Activated CD4-positive, alpha-beta T cell treated with anti-CD3 and anti-CD28 coated beads, Interleukin-2, amount 10 ng/mL, durations not matched to agents 24 days and 14 days (primary cell): ENCODE measurements around the gene AOPEP. TPM values are rescaled to one million over a fixed set of nuclear protein-coding genes. Genes with fewer than 3 reads are reported as not detected.
"Not testable (repeated sequence)": the region's sequence is repeated elsewhere in the genome, so short reads cannot be mapped to it uniquely, and the experiment has no call there.

Experiments
- DNase-seq: peaks from one replicate; pipeline ENCODE4 v3.0.0; 2022
- H3K27ac Mint-ChIP-seq: one replicate; pipeline ENCODE4 v1.8.0; 2022; ENCODE audit warnings: mild to moderate bottlenecking, mixed read lengths
- H3K27me3 Mint-ChIP-seq: one replicate; pipeline ENCODE4 v1.8.0; 2022; ENCODE audit warnings: mixed read lengths
- H3K36me3 Mint-ChIP-seq: one replicate; pipeline ENCODE4 v1.8.0; 2022; ENCODE audit warnings: low read depth, mild to moderate bottlenecking, mixed read lengths
- H3K4me1 Mint-ChIP-seq: one replicate; pipeline ENCODE4 v1.8.0; 2021; ENCODE audit warnings: mixed read lengths
- H3K4me3 Mint-ChIP-seq: one replicate; pipeline ENCODE4 v1.8.0; 2022; ENCODE audit warnings: mild to moderate bottlenecking, moderate library complexity, mixed read lengths
- H3K9me3 Mint-ChIP-seq: one replicate; pipeline ENCODE4 v1.8.0; 2021; ENCODE audit warnings: mixed read lengths
- intact Hi-C: fragments of 100-400 bp; cut with micrococcal nuclease; formaldehyde crosslinking; loops from one replicate; pipeline ENCODE4 v1.15.1; 2023
- total RNA-seq: library from RNA; stranded (reverse); gene quantifications from 2 replicates; pipeline ENCODE4 v1.2.3, GENCODE V29; 2022

AOPEP gene
- total RNA-seq, 1 donor from 2014 or later, result 20.7 TPM

- Mint-ChIP-seq H3K27ac (no peak overlapping the region), H3K4me3 (no peak overlapping the region), H3K27me3 (peaks cover 3% of the 10 kb centered on the region), H3K9me3 (no peaks in the 10 kb centered on the region), H3K36me3 (peaks cover 2% of the 10 kb centered on the region), H3K4me1 (peaks cover 47% of the 10 kb centered on the region)
- intact Hi-C loops, result no loop called here
- no peak for DNase-seq
These were observed 140.3 kb downstream of the AOPEP start for GRCh38 chr9:94866770-94867169.

DNA sequence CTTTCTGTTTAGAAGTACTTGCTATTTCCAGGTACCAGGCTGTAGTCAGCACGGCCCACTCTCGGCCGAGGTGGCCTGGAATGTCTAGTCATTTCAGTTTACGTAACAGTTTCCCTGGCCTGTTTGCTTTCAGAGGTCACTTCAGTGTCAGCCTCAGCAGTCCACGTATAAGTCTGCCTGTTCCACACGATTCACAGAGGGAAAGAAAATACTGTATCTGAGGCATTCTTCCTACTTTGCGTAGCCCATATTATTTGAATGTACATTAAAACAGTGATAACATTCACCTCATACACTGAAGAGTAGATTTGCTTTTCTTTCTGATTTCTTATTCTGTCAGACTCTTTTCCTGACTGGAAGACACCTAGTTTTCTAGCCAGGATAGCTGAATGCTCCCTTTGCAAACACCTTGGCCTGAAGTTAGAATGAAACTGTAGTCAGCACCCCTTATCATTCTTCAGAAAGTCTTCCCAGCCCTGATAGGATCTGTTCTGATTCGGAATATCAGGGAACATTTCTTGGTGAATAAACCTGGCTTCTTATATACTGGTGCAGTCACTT lies 140.9 kb downstream of the AOPEP start:
- Mint-ChIP-seq H3K4me3 (no peak overlapping the region), H3K36me3 (peaks cover 2% of the 10 kb centered on the region), H3K4me1 (peaks cover 47% of the 10 kb centered on the region), H3K9me3 (no peaks in the 10 kb centered on the region), H3K27me3 (peaks cover 4% of the 10 kb centered on the region), H3K27ac (no peak overlapping the region)
- DNase-seq, result no peak
- intact Hi-C loops, result no loop called here

- Mint-ChIP-seq H3K36me3 (peaks cover 2% of the 10 kb centered on the region), H3K9me3 (no peaks in the 10 kb centered on the region), H3K4me3 (no peak overlapping the region), H3K4me1 (peaks cover 47% of the 10 kb centered on the region), H3K27ac (no peak overlapping the region), H3K27me3 (peaks cover 5% of the 10 kb centered on the region)
- intact Hi-C loops, result no loop called here
- DNase-seq, result no peak
These were observed 141.4 kb downstream of the AOPEP start for GRCh38 chr9:94867842-94868312.

- intact Hi-C loops, result no loop called here
- Mint-ChIP-seq H3K27ac (no peak overlapping the region), H3K9me3 (no peaks in the 10 kb centered on the region), H3K4me1 (peaks cover 46% of the 10 kb centered on the region), H3K36me3 (peaks cover 2% of the 10 kb centered on the region), H3K27me3 (peaks cover 5% of the 10 kb centered on the region), H3K4me3 (no peak overlapping the region)
- no peak for DNase-seq
These were observed 142.0 kb downstream of the AOPEP start for GRCh38 chr9:94868464-94868863.

GRCh38 chr9:94869415-94869843 lies 142.9 kb downstream of the AOPEP start:
- Mint-ChIP-seq H3K4me1 (peaks cover 38% of the 10 kb centered on the region), H3K27me3 (peaks cover 5% of the 10 kb centered on the region), H3K27ac (no peak overlapping the region), H3K36me3 (peaks cover 2% of the 10 kb centered on the region), H3K4me3 (no peak overlapping the region), H3K9me3 (no peaks in the 10 kb centered on the region)
- DNase-seq, result no peak
- intact Hi-C loops, result no loop called here

DNA sequence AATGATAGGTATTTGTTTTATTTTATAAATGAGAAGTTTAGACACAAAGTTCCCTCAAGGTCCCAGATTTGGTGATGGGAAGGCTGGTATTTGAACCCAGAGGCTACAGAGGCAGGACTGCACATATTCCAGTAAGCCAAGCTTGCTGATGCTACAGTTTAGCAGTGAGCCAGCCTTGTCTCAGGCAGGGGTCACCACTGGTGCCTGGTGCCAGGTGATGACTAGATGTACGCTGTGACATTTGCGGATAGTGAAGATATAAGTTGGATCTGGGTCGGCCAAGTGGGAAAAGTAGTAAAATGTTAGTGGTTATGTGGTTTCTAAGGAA lies 143.9 kb downstream of the AOPEP start:
- peaks cover 2% of the 10 kb centered on the region for H3K36me3 Mint-ChIP-seq
- no peak for DNase-seq
- H3K4me1 Mint-ChIP-seq, result peaks cover 39% of the 10 kb centered on the region
- peaks cover 5% of the 10 kb centered on the region for H3K27me3 Mint-ChIP-seq
- H3K27ac Mint-ChIP-seq, result no peak overlapping the region
- H3K4me3 Mint-ChIP-seq, result peak overlapping the region; percentile 46
- intact Hi-C loops, result no loop called here
- H3K9me3 Mint-ChIP-seq, result no peaks in the 10 kb centered on the region

GRCh38 chr9:94870793-94871558 lies 144.5 kb downstream of the AOPEP start:
- Mint-ChIP-seq H3K4me1 (peaks cover 43% of the 10 kb centered on the region), H3K4me3 (peak overlapping the region; percentile 46), H3K27ac (peak overlapping the region; percentile 30), H3K9me3 (peaks cover 5% of the 10 kb centered on the region), H3K36me3 (peaks cover 6% of the 10 kb centered on the region), H3K27me3 (peaks cover 5% of the 10 kb centered on the region)
- intact Hi-C loops, result no loop called here
- peak; percentile 74 for DNase-seq

DNA sequence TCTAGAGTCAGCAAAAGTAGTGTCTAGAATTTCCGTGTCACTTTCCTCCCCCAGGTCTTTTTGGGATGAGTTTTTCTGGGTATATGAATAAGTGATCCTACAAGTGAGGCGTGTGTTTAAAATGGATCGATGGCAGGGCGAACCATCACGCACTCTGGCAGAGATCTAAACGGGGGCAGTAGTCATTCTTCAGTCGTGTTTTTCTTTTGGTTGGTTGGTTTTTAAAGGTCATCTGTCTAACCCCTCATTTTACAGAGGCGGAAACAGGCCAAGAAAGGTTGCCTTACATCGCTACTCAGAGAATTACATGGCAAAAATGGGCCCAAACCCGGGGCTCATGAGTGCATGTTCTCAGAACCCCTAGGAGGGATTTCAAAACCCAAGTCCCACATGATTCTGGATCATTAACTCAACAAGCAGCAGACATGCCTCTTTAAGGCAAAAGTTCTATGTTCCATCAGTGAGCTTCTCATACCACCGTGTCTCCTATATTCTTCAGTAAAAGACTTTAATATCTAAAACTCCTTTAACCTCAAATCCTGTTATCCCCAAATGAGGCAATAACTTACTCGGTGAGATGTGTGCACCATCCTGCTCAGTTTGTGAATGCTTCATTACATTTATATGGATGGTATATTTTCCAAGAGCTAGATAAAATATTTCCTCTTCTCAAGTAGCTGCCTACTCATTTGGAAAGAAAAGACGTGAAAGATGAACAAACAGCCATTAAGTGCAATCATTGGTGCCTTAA lies 145.8 kb downstream of the AOPEP start:
- peaks cover 5% of the 10 kb centered on the region for H3K27me3 Mint-ChIP-seq
- no peak overlapping the region for H3K4me3 Mint-ChIP-seq
- peaks cover 8% of the 10 kb centered on the region for H3K36me3 Mint-ChIP-seq
- DNase-seq, result peak; percentile 41
- intact Hi-C loops, result no loop called here
- H3K27ac Mint-ChIP-seq, result no peak overlapping the region
- peaks cover 42% of the 10 kb centered on the region for H3K4me1 Mint-ChIP-seq
- H3K9me3 Mint-ChIP-seq, result peaks cover 5% of the 10 kb centered on the region

DNA sequence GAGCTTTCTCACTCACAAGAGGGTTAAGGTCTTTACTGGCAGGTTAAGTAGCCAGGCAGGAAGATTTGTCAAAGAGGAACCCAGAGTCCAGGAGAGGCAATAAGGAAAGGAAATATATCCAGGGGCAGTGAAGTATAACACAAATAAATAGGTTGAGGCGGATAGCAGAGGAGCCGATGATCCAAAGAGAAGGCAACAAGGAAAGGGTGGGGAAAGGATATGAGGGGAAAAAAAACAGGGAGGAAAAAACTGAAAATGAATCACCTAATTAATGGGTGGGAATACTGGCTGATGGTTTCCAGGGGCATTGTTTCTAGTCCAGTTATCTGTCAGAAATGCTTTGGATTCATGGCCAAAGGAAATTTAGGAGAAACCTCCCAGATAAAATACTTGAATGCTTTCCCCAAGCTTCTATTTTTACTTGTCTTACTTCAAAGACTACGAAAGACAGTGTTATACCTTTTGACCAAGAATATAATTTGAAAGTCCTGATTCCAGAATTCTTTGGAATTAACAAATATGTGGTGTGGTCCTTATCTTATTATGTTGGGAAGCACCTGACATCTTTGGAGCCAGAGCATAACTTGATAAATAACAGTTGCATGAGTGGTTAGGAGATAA lies 146.5 kb downstream of the AOPEP start:
- intact Hi-C loops, result no loop called here
- Mint-ChIP-seq H3K4me1 (peaks cover 41% of the 10 kb centered on the region), H3K36me3 (peaks cover 8% of the 10 kb centered on the region), H3K27me3 (peaks cover 5% of the 10 kb centered on the region), H3K4me3 (no peak overlapping the region), H3K27ac (no peak overlapping the region), H3K9me3 (peaks cover 5% of the 10 kb centered on the region)
- DNase-seq, result peak; percentile 41

GRCh38 chr9:94874316-94874715 lies 147.8 kb downstream of the AOPEP start:
- Mint-ChIP-seq H3K27ac (no peak overlapping the region), H3K9me3 (peaks cover 5% of the 10 kb centered on the region), H3K4me1 (peaks cover 49% of the 10 kb centered on the region), H3K4me3 (no peak overlapping the region), H3K36me3 (peaks cover 8% of the 10 kb centered on the region), H3K27me3 (peaks cover 5% of the 10 kb centered on the region)
- intact Hi-C loops, result no loop called here
- no peak for DNase-seq

DNA sequence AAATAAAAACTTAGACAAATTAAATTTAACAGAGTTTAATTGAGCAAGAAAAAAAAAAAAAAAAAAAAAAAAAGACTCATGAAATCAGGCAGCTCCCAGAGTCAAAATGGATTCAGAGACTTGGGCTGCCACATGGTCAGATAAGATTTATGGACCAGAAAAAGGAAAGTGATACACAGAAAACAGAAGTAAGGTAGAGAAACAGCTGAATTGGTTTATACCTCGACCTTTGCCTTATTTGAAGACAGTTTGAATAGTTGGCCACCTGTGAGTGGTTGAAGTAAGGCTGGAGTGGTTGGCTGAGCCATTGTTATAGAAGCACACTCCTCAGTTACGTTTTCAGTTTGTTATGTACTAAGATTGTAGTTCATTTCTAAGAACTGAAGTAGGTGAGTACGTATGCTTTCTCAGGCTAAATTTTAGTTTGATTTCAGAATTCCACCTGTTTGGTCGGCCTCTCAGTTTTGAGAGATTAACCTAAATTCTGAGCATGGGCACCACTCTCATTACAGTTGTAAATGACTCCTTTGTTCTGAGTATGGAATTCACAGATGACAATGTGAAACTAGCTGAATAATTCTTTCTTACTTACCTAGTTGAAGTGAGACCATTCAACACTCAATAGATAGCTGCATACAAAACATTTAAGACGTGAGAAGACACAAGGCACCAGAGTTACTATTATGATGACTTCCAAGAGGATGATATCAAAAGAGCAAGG lies 149.0 kb downstream of the AOPEP start:
- intact Hi-C loops, result loop anchor here (5.0 kb wide), 1 partner anchor 132 kb away; no protein-coding TSS in a partner anchor
- Mint-ChIP-seq H3K9me3 (peaks cover 5% of the 10 kb centered on the region), H3K4me1 (peaks cover 44% of the 10 kb centered on the region), H3K27me3 (peaks cover 5% of the 10 kb centered on the region), H3K27ac (peak overlapping the region; percentile 4), H3K36me3 (peaks cover 8% of the 10 kb centered on the region), H3K4me3 (no peak overlapping the region)
- peak; percentile 51 for DNase-seq

DNA sequence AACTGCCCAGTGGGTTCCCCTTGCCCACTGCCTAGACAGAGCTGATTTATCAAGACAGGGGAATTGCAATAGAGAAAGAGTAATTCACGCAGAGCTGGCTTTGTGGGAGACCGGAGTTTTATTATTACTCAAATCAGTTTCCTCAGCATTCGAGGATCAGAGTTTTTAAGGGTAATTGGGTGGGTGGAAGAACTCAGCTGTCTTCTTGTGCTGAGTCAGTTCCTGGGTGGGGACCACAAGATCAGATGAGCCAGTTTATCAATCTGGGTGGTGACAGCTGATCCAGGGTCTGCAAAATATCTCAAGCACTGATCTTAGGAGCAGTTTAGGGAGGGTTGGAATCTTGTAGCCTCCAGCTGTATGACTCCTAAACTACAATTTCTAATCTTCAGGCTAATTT lies 152.3 kb downstream of the AOPEP start:
- H3K4me1 Mint-ChIP-seq, result peaks cover 28% of the 10 kb centered on the region
- intact Hi-C loops, result loop anchor here (1.0 to 5.0 kb wide), 5 partner anchors 16 to 128 kb away; no protein-coding TSS in a partner anchor
- not testable (repeated sequence) for H3K36me3 Mint-ChIP-seq, H3K27me3 Mint-ChIP-seq, H3K9me3 Mint-ChIP-seq
- peak overlapping the region; percentile 56 for H3K27ac Mint-ChIP-seq
- H3K4me3 Mint-ChIP-seq, result peak overlapping the region; percentile 54
- DNase-seq, result peak; percentile 72

- Mint-ChIP-seq H3K36me3 (peaks cover 6% of the 10 kb centered on the region), H3K4me1 (peaks cover 28% of the 10 kb centered on the region), H3K27ac (peak overlapping the region; percentile 56), H3K4me3 (peak overlapping the region; percentile 54), H3K27me3 (no peaks in the 10 kb centered on the region), H3K9me3 (peaks cover 5% of the 10 kb centered on the region)
- intact Hi-C loops, result loop anchor here (1.0 to 5.0 kb wide), 5 partner anchors 16 to 128 kb away; no protein-coding TSS in a partner anchor
- DNase-seq, result no peak
These were observed 152.7 kb downstream of the AOPEP start for GRCh38 chr9:94879230-94879629.
